ENCODE results near the gene CMYA5. TPM values are rescaled to one million over a fixed set of nuclear protein-coding genes. Genes with fewer than 3 reads are reported as not detected.

Gene CMYA5
- total and polyA plus RNA-seq, 2 of the 4 experiments (the other 2 are of a cell fraction): 0.39 to 0.90 TPM

DNA sequence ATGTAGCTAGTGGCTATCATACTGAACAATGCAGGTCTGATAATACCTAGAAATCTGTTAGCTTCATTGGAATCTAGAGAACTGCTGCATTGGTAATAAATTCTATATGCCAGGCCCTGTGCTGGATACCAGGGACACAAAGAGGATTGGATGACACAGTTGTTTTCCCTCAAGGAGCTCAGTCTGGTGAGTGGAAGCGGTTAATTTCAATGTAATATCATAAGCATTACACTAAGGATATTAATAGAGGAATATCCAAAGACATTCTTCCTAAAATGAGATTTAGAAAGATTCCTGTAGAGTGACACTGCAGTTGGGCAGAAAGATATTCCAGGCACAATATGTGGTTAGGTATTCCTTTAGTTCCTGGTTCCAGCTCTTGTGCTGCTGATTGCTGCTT lies 5.9 kb downstream of the CMYA5 start:
- intact Hi-C loops (cut with micrococcal nuclease) (no loop called here), dilution Hi-C loops (cut with HindIII; ENCODE audit: low sequenced_read_pairs, unreplicated experiment) (no loop called here), in situ Hi-C loops (cut with MboI; ENCODE audit: low sequenced_read_pairs) (no loop called here)
- no peak overlapping the region for H3K23ac ChIP-seq (ENCODE audit: low read depth, low read length)
- H2BK5ac ChIP-seq (ENCODE audit: low read depth, low read length, poor library complexity, severe bottlenecking): no peak overlapping the region
- no peaks in the 10 kb centered on the region for H3K79me1 ChIP-seq (ENCODE audit: low read depth in 1 of 2, low read length in 2 of 2)
- H4K91ac ChIP-seq (ENCODE audit: insufficient read depth, low read depth, low read length): no peak overlapping the region
- no peak overlapping the region for H3K56ac ChIP-seq (ENCODE audit: extremely low read depth, insufficient read depth, low read length)
- no peak overlapping the region for H3K14ac ChIP-seq (replicated peaks; ENCODE audit: low read depth, low read length)
- no peak overlapping the region for H3K4me2 ChIP-seq (ENCODE audit: low read depth, low read length)
- no peak overlapping the region for H3K4me3 ChIP-seq (ENCODE audit: insufficient read depth, low read depth, low read length)
- H4K8ac ChIP-seq (ENCODE audit: low read depth in 2 of 2, low read length in 2 of 2): no peak overlapping the region
- ATAC-seq (ENCODE audit: low read depth) (no peak), DNase-seq (no peak)
- H2BK15ac ChIP-seq (ENCODE audit: low read depth, low read length): no peak overlapping the region
- ChIA-PET POLR2A (ENCODE audit: unreplicated experiment) (no interaction called here), CTCF (no interaction called here)
- H3K36me3 ChIP-seq (ENCODE audit: control insufficient read depth, insufficient read depth, low read length): no peaks in the 10 kb centered on the region
- H3K4ac ChIP-seq (ENCODE audit: low read depth, low read length): no peak overlapping the region
- TF ChIP-seq MAFK (IDR thresholded peaks at IDR 0.05; ENCODE audit: low read depth, low read length) (no peak), USF2 (IDR thresholded peaks at IDR 0.05; ENCODE audit: low read depth, low read length) (no peak), BHLHE40 (IDR thresholded peaks at IDR 0.05; ENCODE audit: low read depth, low read length) (no peak), MXI1 (IDR thresholded peaks at IDR 0.05; ENCODE audit: borderline replicate concordance, low read depth, low read length) (no peak), FOS (IDR thresholded peaks at IDR 0.05; ENCODE audit: low read depth, low read length) (no peak), SMC3 (IDR thresholded peaks at IDR 0.05; ENCODE audit: low read depth, low read length) (no peak)
- no CpG with 5 or more reads among the region's 1 CpG for WGBS, 2 experiments (ENCODE audit: extremely low coverage in 2 of 2, insufficient read length in 1 of 2)
- H3K27ac ChIP-seq (ENCODE audit: insufficient read depth, low read length): no peak overlapping the region
- BruUV-seq (replicated peaks): no TSS peak
- no peak overlapping the region for H2BK120ac ChIP-seq (ENCODE audit: low read depth, low read length)
- no peaks in the 10 kb centered on the region for H3K9me1 ChIP-seq (ENCODE audit: insufficient read depth, low read length)
- no peak overlapping the region for H2BK20ac ChIP-seq (ENCODE audit: low read depth, low read length)
- no peaks in the 10 kb centered on the region for H3K9me3 ChIP-seq (ENCODE audit: control insufficient read depth, insufficient read depth, low read length)
- H3K27me3 ChIP-seq (ENCODE audit: control insufficient read depth, insufficient read depth, low read length): no peaks in the 10 kb centered on the region
- H4K5ac ChIP-seq (ENCODE audit: low read depth, low read length): no peak overlapping the region
- H2AFZ ChIP-seq (replicated peaks; ENCODE audit: low read length, poor library complexity): no peak overlapping the region
- H3K9ac ChIP-seq (ENCODE audit: low read depth, low read length): no peak overlapping the region
- no peak overlapping the region for H3K18ac ChIP-seq (ENCODE audit: low read depth, low read length)
- no peak overlapping the region for H2AK5ac ChIP-seq (ENCODE audit: low read depth, low read length)
- H2AK9ac ChIP-seq (replicated peaks; ENCODE audit: low read depth, low read length, poor library complexity): no peak overlapping the region
- H4K20me1 ChIP-seq (ENCODE audit: insufficient read depth, low read length): no peaks in the 10 kb centered on the region
- no peaks in the 10 kb centered on the region for H3K4me1 ChIP-seq (ENCODE audit: control insufficient read depth, insufficient read depth, low read length)
